ENCODE results near the gene MS4A14.
"Not testable (repeated sequence)": the region's sequence is repeated elsewhere in the genome, so short reads cannot be mapped to it uniquely, and the experiment has no call there.

MS4A14 gene

GRCh38 chr11:60396382-60396781, at the start of gene MS4A14:
MS4A14 (plus strand) TSS chr11:60396459; CDS start chr11:60396579, 120 bp downstream.
- DNase-seq, result no peak

GRCh38 chr11:60347084-60347797, 49.0 kb upstream of the MS4A14 start:
- DNase-seq, result no peak

- DNase-seq, result no peak
Measured at GRCh38 chr11:60348116-60348515, 48.1 kb upstream of the MS4A14 start.

GRCh38 chr11:60349990-60350389, 46.3 kb upstream of the MS4A14 start:
- DNase-seq, result no peak

- DNase-seq, result no peak
Measured at GRCh38 chr11:60357771-60358170, 38.5 kb upstream of the MS4A14 start.

GRCh38 chr11:60360621-60361020, 35.6 kb upstream of the MS4A14 start:
- DNase-seq, result no peak

GRCh38 chr11:60362241-60362640, 34.0 kb upstream of the MS4A14 start:
- DNase-seq, result no peak

- peak; percentile 56 for DNase-seq
Measured at GRCh38 chr11:60363542-60364470, 32.5 kb upstream of the MS4A14 start.

- DNase-seq, result not testable (repeated sequence)
Measured at GRCh38 chr11:60366262-60366904, 29.9 kb upstream of the MS4A14 start.

- no peak for DNase-seq
Measured at GRCh38 chr11:60367009-60367408, 29.2 kb upstream of the MS4A14 start.

- DNase-seq, result no peak
Measured at GRCh38 chr11:60367896-60368295, 28.4 kb upstream of the MS4A14 start.

- DNase-seq, result no peak
Measured at GRCh38 chr11:60370252-60370810, 25.9 kb upstream of the MS4A14 start.

GRCh38 chr11:60370811-60371298, 25.4 kb upstream of the MS4A14 start:
- no peak for DNase-seq

GRCh38 chr11:60371386-60371785, 24.9 kb upstream of the MS4A14 start:
- DNase-seq, result no peak

GRCh38 chr11:60371854-60372253, 24.4 kb upstream of the MS4A14 start:
- DNase-seq, result no peak

GRCh38 chr11:60372767-60373166, 23.5 kb upstream of the MS4A14 start:
- DNase-seq, result no peak

GRCh38 chr11:60375316-60375715, 20.9 kb upstream of the MS4A14 start:
- no peak for DNase-seq

GRCh38 chr11:60376601-60377000, 19.7 kb upstream of the MS4A14 start:
- no peak for DNase-seq

GRCh38 chr11:60377401-60378136, 18.7 kb upstream of the MS4A14 start:
- DNase-seq, result no peak

- DNase-seq, result no peak
Measured at GRCh38 chr11:60378354-60378753, 17.9 kb upstream of the MS4A14 start, which contains the start of gene MS4A7. MS4A7 (plus strand) TSS chr11:60378532; CDS start chr11:60383142, 4,610 bp downstream.

- no peak for DNase-seq
Measured at GRCh38 chr11:60389279-60389910, 6.9 kb upstream of the MS4A14 start.

GRCh38 chr11:60390419-60390818, 5.8 kb upstream of the MS4A14 start:
- DNase-seq, result no peak
